ENCODE data around the gene CLCN3.

- no peak for TF ChIP-seq CTCF (IDR thresholded peaks at IDR 0.05; ENCODE audit: low read length)
- no peak for TF ChIP-seq EZH2 (optimal IDR thresholded peaks at IDR 0.05; ENCODE audit: low read depth, low read length)
- TF ChIP-seq EZH2phosphoT487 (IDR thresholded peaks at IDR 0.05; ENCODE audit: low read length): no peak
Measured at GRCh38 chr4:169662206-169662605, 41.8 kb downstream of the CLCN3 start.
